ENCODE results near the gene OR2AE1.
"Not testable (repeated sequence)": the region's sequence is repeated elsewhere in the genome, so short reads cannot be mapped to it uniquely, and the experiment has no call there.

The OR2AE1 gene, protein sequence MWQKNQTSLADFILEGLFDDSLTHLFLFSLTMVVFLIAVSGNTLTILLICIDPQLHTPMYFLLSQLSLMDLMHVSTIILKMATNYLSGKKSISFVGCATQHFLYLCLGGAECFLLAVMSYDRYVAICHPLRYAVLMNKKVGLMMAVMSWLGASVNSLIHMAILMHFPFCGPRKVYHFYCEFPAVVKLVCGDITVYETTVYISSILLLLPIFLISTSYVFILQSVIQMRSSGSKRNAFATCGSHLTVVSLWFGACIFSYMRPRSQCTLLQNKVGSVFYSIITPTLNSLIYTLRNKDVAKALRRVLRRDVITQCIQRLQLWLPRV
- 0.35 to 0.97 reads per million in 2 donors for total RNA-seq

DNA sequence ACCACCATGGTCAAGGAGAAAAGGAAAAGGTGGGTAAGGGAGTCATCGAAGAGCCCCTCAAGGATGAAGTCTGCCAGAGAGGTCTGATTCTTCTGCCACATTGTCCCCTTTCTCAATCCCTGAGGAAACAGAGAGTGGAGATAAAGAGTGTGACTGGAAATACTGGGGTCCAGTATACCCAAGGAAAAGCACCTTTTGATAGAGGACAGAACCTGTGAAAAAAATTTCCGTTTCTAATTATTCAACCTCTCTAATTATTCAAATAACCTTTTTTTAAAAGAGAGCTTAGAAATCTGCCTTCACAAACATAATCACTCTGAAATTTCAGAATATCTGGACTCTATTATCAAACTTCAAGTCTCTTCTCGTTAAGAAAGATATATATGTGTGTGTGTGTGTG, at the start of gene OR2AE1:
Gene OR2AE1, minus strand, starts transcription at position 101 of the 400 bp plus-strand sequence. Its CDS starts 0 bp downstream, at position 101.
- no peak for DNase-seq

DNA sequence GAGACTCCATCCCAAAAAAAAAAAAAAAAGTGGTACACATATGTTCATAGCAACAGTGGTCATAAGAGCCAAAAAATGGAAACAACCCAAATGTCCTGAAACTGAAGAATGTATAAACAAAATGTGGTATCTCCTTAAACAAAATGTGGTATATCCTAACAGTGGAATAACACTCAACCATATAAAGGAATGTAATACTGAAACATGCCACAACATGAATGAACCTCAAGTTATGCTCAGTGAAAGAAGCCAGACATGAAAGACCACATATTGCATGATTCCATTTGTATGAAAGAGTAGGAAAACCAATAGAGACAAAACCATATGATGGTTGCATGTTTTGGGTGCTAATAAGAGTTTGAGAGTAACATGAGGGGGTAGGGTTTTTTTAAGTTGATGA, 49.5 kb upstream of the OR2AE1 start:
- DNase-seq, result no peak

DNA sequence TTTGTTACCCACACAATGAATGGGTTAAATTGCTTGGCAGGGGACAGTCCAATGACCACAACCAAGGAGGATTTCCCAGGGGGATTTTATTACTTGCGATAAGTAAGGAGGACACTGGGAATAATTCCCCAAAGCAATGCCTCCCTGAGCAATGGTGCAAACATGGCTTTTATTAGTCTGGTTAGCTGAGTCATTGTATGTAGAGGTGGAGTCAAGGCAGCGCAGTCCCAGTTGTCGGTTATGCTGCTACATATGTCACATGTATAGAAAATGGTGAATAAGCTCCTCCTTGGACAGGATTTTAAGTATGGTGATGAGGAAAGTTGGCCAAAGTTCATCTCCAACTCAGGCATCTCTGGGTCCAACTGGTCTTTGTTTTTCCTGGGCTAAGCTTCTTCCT, 46.4 kb upstream of the OR2AE1 start:
- DNase-seq, result no peak

DNA sequence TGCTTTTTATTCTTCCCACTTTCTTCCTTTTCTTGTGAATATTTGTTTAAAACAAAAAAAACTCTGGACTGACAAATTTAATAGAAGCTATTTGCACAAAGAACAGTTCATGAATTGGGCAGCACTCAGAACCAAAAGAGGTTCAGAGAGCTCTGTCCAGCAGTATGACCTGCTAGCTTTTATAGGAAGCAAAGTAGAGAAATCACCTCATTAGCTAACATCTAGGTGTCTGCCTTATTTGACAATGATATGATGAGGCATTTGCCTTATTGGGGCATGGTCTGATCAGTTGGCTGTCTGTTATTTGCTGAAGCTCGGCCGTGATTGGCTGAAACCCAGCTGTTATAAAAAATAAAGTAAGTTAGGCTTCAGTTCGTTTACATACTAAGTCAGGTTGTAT, 43.3 kb upstream of the OR2AE1 start:
- DNase-seq, result no peak

DNA sequence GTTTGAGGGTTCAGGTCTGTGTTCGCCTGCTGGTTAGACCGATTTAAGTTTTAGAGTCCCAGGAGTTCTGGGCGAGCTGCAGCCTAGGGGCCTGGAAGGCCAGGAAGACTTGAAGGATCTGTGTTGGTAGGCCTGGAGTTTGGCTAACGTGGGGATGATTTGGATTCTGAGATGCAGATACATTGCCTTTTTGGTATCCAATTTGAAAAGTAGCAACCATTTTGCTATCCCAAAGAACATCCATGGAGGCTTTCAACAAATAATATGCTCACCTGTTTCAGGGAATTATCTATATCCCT, 42.9 kb upstream of the OR2AE1 start:
- DNase-seq, result no peak

DNA sequence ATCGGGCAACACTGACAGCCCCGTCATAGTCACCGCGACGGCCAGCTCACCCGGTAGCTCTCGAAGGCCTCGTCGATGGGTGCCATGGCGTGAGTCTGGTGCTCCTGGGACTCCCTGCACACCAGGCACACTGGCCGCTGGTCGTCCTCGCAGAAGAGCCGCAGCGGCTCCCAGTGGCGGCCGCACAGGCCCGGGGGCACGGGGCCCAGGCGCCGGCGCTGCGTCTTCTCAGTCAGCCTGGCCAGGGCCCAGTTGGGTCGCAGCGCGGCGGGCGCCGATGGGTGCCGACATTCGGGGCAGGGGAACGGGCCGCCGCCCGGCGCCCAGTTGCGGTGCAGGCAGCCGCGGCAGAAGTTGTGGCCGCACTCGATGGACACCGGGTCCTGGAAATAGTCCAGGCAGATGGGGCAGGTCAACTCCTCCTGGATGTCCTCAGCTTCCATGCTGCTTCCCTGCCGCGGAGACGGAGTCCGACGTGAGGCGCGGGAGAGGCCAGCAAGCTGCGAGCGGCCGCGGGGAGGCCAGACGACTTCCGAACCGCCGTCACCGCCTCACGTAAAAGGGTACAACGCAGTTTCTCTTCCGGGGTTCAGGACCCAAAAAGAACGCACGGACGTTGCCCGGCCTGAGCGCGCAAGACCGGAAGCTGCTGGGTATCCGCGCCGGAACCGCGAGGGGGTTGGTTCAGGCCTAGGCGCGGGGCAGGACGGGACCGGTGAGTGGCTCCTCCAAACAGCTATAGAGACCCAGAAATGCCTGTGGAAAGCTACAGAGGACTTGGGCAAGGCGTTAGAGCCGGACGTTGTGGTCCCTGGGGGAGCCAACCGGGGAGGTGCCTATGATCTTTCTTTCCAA, 42.4 kb upstream of the OR2AE1 start, which contains the start of gene TRIM4:
Gene TRIM4, minus strand, starts transcription at position 572 of the 855 bp plus-strand sequence. Its CDS starts 129 bp downstream, at position 443.
- DNase-seq, result peak; percentile 83

DNA sequence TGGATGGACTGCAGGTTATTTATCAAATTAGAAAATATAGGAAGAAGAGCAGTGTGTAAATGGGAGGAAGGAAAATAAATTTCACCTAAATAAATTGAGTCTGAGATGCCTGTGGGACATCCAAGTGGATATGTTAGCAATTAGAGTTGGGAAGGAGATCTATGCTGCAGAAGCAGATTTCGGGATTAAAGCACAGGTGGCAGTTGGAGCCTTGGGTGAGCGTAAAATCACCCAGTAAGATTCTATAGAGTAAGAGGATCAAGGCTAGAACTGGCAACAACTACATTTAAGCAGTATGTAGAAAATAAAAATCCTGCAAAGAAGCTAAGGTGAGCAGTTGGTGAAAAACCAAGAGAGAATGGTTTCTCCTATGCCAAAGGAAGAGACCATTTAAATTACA, 34.1 kb upstream of the OR2AE1 start:
- no peak for DNase-seq

DNA sequence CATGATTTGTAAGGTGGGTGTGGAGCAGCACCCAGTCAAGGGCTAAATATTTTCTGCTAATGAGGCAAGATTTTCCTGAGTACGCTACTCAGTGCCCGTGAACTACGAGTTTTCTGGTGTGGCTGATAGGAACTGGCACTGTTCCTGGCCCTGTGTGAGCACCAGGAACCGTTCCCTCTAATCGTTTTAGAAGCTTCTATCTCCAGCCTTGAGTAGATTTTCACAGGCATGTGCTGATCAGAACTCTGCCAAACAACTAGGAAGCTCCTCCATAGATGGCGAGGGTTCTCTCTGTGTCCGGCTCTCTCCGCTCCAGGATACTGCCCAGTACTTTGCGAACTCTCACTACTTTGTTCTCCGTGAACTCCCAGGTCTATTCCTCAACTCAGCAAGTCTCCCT, 24.7 kb upstream of the OR2AE1 start:
- DNase-seq, result no peak

DNA sequence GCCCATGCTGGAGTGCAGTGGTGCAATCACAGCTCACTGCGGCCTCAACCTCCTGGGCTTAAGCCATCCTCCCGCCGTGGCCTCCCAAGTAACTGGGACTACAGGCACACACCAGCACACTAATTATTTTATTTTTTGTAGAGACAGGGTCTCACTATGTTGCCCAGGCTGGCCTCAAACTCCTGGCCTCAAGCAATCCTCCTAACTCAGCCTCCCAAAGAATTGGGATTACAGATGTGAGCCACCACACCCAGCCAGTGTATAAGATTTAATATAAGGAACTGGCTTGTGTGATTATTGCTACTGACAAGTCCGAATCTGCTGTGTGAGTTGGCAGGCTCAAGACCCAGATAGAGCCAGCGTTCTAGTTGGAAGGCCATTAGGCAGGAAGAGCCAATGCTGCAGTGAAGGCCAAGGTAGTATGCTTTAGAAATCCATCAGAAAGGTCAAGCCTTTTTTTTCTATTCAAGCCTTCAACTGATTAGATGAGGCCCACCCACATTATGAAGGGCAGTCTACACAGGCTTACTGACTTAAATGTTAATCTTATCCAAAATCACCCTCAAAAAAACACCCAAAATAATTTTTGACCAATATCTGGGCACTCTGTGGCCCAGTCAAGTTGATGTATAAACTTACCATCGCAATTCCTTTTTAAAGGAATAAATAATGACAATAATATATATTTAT, 23.1 kb upstream of the OR2AE1 start:
- no peak for DNase-seq

DNA sequence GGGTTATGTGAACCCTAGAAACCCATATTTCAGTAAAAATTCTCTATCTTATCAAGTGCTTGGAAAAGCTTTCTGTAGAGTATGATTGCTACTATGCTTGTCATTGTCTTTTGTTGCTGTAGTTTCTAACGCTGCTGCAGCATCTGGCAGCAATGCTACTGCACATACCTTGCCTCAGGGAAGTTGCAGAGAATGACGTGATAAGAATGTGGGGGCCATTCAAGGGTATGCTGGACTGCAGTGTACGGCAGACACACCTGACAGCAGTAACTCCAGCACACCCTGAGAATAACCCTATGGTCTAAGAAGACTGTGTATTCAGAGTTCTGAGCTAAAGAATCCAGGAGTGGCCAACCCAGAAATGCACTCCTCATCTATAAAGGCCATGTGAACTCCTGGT, 22.0 kb upstream of the OR2AE1 start:
- DNase-seq, result no peak

DNA sequence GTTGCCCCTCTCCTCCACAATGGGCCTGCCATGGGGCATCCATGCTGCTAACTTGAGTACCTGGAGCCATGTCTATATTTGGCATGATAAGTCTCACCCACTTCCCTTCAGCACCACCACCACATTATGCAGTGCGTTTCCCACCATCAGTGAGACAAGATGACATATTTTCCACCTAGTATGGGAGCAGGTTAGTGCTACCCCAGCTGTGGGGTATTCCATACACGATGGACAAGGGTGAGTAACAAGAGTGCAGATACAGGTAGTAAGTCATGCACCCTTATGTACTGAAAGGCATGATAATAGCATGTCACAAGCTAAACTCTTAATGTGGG, 21.2 kb upstream of the OR2AE1 start:
- no peak for DNase-seq

DNA sequence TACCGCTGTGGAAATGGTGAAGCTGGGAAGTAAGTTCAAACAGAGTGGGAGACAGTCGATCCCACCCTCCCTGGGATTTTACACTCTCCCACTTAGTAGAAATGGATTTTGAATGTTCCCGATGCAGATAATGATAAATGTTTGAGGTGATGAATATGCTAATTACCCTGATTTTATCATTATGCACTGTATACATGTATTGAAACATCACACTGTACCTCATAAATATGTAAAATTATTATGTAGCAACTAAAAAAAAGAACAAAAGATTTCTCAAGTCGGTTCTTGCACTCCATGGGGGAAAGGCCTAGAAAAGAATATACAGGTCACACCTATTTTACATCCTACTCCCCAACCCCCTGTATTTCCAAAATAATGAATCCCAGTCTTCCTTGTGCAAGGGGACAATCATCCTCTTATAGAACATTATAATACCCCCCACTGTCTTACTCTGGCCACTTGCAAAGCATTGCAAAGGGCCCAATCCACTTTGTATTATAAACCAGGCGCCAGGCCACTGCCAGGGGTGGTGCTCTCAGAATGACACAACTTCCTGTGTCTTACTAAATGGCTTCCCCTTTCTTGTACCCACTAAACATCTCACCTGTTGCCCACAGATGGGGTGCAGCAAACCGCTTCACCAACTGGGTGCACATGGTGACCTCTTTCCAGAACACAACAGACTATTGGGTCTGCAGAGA, 20.6 kb upstream of the OR2AE1 start:
- no peak for DNase-seq

DNA sequence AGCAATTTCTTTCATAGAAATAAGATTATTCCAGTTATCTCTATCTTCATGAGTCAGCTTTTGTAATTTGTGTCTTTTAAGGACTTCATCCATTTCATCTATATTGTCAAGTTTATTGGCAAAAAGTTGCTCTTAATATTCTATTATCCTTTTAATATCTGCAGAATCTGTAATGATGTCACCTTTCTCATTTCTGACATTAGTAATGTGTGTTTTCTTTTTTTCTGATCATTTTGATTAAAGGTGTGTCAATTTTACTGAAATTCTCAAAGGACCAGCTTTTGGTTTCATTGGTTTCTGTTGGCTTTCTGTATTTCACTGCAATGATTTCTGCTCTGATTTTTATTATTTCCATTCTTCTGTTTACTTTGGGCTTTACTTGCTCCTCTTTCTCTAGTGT, 17.9 kb upstream of the OR2AE1 start:
- DNase-seq, result no peak

DNA sequence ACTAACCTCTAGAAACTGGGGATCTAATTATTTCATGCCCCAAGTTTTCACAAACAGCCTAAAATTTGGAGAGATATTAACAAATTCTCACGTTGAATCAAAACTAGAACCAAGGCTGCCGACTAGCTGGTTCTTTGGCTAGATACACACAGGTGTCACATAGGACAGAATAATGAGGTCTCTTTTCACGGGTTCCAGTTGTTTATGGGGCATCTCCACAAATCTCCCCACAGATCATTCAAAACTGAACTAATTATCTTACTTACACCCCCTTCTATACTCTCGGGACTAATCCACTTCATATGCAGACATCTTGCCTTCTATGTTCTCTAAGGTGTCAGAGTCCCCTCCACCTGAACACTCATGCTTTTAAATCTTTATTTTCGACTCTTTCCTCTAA, 16.4 kb upstream of the OR2AE1 start:
- DNase-seq, result no peak

DNA sequence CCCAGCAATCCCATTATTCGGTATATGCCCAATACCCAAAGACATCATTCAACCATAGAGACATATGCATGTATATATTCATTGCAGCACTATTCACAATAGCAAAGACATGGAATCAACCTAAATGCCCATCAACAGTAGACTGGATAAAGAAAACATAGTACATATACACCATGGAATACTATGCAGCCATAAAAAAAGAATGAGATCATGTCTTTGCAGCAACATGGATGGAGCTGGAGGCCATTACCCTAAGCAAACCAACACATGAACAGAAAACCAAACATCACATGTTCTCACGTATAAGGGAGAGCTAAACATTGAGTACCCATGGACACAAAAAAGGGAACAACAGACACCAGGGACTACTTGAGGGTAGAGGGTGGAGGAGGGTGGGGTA, 13.5 kb upstream of the OR2AE1 start:
- not testable (repeated sequence) for DNase-seq

DNA sequence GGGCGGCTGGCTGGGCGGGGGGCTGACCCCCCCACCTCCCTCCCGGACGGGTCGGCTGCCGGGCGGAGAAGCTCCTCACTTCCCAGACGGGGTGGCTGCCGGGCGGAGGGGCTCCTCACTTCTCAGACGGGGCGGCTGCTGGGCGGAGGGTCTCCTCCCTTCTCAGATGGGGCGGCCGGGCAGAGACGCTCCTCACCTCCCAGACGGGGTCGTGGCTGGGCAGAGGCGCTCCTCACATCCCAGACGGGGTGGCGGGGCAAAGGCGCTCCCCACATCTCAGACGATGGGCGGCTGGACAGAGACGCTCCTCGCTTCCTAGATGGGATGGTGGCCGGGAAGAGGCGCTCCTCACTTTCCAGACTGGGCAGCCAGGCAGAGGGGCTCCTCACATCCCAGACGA, 11.5 kb upstream of the OR2AE1 start:
- DNase-seq, result not testable (repeated sequence)

DNA sequence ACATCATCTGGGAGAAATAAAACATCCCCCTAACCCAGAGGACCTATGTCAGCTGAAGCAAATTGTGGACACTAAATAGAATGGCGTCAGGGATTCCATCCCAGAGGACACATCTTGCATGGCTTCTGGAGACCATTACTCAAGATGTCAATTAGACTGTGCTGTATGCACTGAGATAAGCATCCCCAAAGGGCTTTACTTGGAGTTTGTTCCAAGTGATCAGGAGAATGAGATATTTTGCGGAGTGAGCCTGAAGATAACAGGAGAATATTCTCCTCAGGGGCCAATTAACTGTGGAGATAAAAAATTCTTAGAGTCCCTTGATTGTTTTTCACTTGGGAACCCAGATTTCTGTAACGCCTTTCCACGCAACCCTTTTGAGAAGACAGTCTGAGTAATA, 4.5 kb upstream of the OR2AE1 start:
- DNase-seq, result no peak

DNA sequence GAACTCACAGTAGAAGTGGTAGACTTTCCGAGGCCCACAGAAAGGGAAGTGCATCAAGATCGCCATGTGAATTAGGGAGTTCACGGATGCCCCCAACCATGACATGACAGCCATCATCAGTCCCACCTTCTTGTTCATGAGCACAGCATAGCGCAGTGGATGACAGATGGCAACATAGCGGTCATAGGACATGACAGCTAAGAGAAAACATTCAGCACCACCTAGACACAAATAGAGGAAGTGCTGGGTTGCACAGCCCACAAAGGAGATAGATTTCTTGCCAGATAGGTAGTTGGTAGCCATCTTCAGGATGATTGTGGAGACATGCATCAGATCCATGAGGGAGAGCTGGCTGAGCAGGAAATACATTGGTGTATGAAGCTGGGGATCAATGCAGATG, 342 bp downstream of the OR2AE1 start:
- no peak for DNase-seq

DNA sequence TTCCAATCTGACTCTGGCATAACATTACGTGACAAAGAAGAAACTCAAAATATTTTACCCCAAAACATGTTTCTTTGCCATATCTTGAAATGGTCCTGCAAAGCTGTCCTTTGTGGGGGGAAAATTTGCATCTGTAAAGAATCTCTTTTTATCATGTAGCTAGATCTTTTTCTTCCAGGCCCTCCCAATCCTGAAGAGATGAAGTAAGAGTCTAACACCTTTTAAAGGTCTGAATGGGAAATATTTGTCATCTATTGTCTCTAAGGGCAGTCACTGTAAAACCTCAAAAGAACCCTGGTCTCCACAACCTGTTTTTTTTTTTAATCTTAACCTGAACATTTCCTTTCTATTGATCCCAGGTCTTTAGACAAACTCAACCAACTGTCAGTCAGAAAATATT, 8.6 kb downstream of the OR2AE1 start:
- no peak for DNase-seq

DNA sequence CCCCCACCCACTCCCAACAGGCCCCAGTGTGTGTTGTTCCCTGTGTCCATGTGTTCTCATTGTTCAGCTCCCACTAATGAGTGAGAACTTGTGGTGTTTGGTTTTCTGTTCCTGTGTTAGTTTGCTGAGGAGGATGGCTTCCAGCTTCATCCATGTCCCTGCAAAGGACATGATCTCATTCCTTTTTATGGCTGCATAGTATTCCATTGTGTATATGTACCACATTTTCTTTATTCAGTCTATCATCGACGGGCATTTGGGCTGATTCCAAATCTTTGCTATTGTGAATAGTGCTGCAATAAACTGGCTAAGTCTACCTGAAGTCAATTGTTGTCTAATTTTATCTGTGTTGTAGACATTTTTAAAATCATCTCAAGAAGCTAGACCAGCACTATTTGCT, 9.4 kb downstream of the OR2AE1 start:
- DNase-seq, result not testable (repeated sequence)

DNA sequence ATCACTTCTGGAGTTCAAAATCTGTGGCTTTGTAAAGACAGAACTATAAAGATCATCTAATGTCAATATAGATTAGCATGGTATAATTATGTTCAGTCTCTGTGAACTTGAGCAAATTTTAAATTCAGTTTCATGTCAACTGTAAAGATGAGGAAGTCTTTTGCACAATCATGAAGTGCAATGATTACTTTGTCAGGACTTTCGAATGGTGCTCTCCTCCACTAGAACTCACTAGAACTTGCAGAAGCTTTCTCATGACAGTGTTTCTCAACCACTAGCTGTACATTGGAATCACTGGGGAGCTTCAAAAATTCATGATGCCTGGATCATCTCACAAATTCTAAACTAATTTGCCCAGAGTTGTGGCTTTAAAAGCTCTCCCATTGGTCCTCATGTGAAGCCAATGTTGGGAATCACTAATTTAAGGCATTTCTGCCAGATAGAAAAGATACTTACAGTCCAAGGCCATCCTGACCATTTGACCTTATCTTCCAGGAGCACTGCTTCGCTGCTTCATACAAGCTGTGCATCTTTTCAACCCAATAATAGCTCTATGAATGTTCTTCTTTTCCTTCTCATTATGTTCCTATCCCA, 12.9 kb downstream of the OR2AE1 start:
- no peak for DNase-seq

DNA sequence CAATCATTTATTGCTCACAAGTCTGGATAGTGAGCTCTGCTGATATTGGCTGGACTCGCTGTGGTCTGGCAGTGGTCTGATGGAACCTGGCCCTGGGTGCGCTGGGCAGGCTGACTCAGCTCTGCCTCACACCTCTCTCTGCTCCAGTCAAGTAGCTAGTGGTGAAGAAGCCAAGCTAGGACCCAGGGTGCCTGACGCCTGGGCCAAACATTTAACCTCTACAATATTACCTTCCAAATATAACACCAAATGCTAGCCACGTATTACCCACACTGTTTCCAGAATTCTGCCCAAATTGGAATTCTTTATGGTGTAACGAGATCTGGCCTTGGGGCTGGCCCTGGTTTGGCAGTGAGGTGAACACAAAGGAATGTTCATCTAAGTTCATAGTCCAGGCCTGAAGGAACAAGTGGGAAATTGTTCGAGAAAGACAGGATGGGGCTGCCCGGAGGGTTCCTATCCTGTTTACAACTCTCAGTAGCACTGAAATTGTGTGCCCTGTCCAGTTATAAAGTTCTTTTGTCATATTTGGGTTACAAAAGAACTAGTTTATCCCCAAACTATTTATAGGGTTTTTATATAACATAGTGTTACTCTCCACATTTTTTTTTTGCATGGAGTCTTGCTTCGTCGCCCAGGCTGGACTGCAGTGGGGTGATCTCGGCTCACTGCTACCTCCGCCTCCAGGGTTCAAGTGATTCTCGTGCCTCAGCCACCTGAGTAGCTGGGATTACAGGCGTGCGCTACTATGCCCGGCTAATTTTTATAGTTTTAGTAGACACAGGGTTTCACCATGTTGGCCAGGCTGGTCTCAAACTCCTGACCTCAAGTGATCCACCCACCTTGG, 16.3 kb downstream of the OR2AE1 start:
- DNase-seq, result no peak

Data from activated gamma-delta T cell (primary cell).